Measurements from ENCODE around the gene HOXC10.

- TF ChIP-seq, protein P1, sequence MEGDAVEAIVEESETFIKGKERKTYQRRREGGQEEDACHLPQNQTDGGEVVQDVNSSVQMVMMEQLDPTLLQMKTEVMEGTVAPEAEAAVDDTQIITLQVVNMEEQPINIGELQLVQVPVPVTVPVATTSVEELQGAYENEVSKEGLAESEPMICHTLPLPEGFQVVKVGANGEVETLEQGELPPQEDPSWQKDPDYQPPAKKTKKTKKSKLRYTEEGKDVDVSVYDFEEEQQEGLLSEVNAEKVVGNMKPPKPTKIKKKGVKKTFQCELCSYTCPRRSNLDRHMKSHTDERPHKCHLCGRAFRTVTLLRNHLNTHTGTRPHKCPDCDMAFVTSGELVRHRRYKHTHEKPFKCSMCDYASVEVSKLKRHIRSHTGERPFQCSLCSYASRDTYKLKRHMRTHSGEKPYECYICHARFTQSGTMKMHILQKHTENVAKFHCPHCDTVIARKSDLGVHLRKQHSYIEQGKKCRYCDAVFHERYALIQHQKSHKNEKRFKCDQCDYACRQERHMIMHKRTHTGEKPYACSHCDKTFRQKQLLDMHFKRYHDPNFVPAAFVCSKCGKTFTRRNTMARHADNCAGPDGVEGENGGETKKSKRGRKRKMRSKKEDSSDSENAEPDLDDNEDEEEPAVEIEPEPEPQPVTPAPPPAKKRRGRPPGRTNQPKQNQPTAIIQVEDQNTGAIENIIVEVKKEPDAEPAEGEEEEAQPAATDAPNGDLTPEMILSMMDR (conservative IDR thresholded peaks at IDR 0.05; ENCODE audit: low read length) = no peak
- no peak for TF ChIP-seq EZH2phosphoT487 (IDR thresholded peaks at IDR 0.05; ENCODE audit: borderline replicate concordance)
Measured at GRCh38 chr12:53993162-53994008, 8.4 kb downstream of the HOXC10 start.

Data from Loucy (cell line).